Body of pancreas (tissue), 4 donors: Measurements from ENCODE around the gene IQSEC1. TPM values are rescaled to one million over a fixed set of nuclear protein-coding genes. Genes with fewer than 3 reads are reported as not detected.
"Not testable (repeated sequence)": the region's sequence is repeated elsewhere in the genome, so short reads cannot be mapped to it uniquely, and the experiment has no call there.

ENCODE experiments used
- ATAC-seq: fragments of 150-250 bp; one replicate; pipeline ENCODE4 v1.9.1; 2016
- DNase-seq, 4 donors: peaks; one replicate each; pipeline ENCODE4 v3.0.0-alpha.2; 2019
- H3K27ac ChIP-seq, 4 donors: fragments of 200-600 bp; sonication (generic); 1 replicate in 3 of 4; 2 replicates in 1 of 4; pipeline versions ENCODE4 v1.5.1 to v1.6.1; 2016 to 2019; ENCODE audit warnings: mild to moderate bottlenecking in 1 of 4, mixed read lengths in 1 of 4, moderate library complexity in 1 of 4
- H3K27me3 ChIP-seq, 2 donors: fragments of 200-600 bp; sonication (generic); one replicate each; pipeline ENCODE4 v1.6.0; 2016; ENCODE audit warnings: mild to moderate bottlenecking in 1 of 2
- H3K36me3 ChIP-seq, 2 donors: fragments of 200-600 bp; sonication (generic); replicated peaks in 1 of 2; 2 replicates each; pipeline ENCODE4 v1.5.1; 2016; ENCODE audit warnings: low read depth in 2 of 2; ENCODE audit not compliant: insufficient read depth in 1 of 2
- H3K4me1 ChIP-seq: fragments of 200-600 bp; sonication (generic); one replicate; pipeline ENCODE4 v1.6.0; 2016
- H3K4me3 ChIP-seq, 2 donors: fragments of 200-600 bp; sonication (generic); 1 replicate in 1 of 2; 2 replicates in 1 of 2; pipeline ENCODE4 v1.5.1; 2016 to 2019
- H3K9me3 ChIP-seq, 3 donors: fragments of 200-600 bp; sonication (generic); 1 replicate in 2 of 3; 2 replicates in 1 of 3; pipeline ENCODE4 v1.5.1; 2016
- CTCF ChIP-seq, 7 experiments: fragments of 450-650 bp in 4 of 7; fragments of 200-600 bp in 3 of 7; sonication (generic) in 3 of 7; IDR thresholded peaks; one replicate each; pipeline ENCODE4 v1.5.1; 2016 to 2019; ENCODE audit warnings: antibody characterized with exemption in 7 of 7
- POLR2A ChIP-seq, 3 donors: fragments of 450-650 bp; IDR thresholded peaks; one replicate each; pipeline ENCODE4 v1.6.1; 2016; ENCODE audit warnings: antibody characterized with exemption in 3 of 3, mild to moderate bottlenecking in 2 of 3
- WGBS, 2 donors: methylation state at CpG; one replicate each; pipeline ENCODE4 v1.1.5; 2017; 5-methylcytosine and 5-hydroxymethylcytosine counted together
- intact Hi-C: fragments of 100-400 bp; cut with DNase I; formaldehyde crosslinking; loops from one replicate; pipeline ENCODE4 v1.15.1; 2023
- total RNA-seq, 2 donors: library from RNA; depleted of rRNA; stranded (reverse); fragments of >200 nt; gene quantifications; one replicate each; pipeline ENCODE4 v1.1.0, GENCODE V29; 2016

The IQSEC1 gene
- total RNA-seq, 2 donors from 2014 or later, result 29.6 to 42.2 TPM

- no peaks in the 10 kb centered on the region for H3K9me3 ChIP-seq
- 87 to 93% methylated on average over 29 to 33 of the region's 62 CpGs for WGBS, 2 donors
- TF ChIP-seq POLR2A (IDR thresholded peaks at IDR 0.05), result no peak
- TF ChIP-seq CTCF (IDR thresholded peaks at IDR 0.05), result no peak
Measured at GRCh38 chr3:12882336-12883310, 190.6 kb downstream of the IQSEC1 start.

GRCh38 chr3:12881858-12882257 lies 191.4 kb downstream of the IQSEC1 start:
- H3K9me3 ChIP-seq, intact Hi-C loops, H3K27ac ChIP-seq, H3K36me3 ChIP-seq, H3K4me3 ChIP-seq, ATAC-seq, DNase-seq, H3K27me3 ChIP-seq: not testable (repeated sequence)
- WGBS, 2 donors, result 91 to 92% methylated on average over 12 of the region's 12 CpGs
- H3K4me1 ChIP-seq, result peaks cover 13% of the 10 kb centered on the region

More at GRCh38 chr3:12882336-12883310, 190.6 kb downstream of the IQSEC1 start:
- H3K4me1 ChIP-seq, result peaks cover 13% of the 10 kb centered on the region
- ATAC-seq, result no peak
- no peak overlapping the region for H3K4me3 ChIP-seq
- intact Hi-C loops, result no loop called here
- no peaks in the 10 kb centered on the region for H3K27me3 ChIP-seq
- no peaks in the 10 kb centered on the region for H3K36me3 ChIP-seq
- no peak overlapping the region for H3K27ac ChIP-seq
- no peak for DNase-seq

GRCh38 chr3:12879191-12879815 lies 193.9 kb downstream of the IQSEC1 start:
- intact Hi-C loops, result no loop called here
- no peak for TF ChIP-seq CTCF (IDR thresholded peaks at IDR 0.05)
- TF ChIP-seq POLR2A (IDR thresholded peaks at IDR 0.05), result no peak
- peaks cover 21% of the 10 kb centered on the region for H3K4me1 ChIP-seq
- no peaks in the 10 kb centered on the region for H3K27me3 ChIP-seq
- 69 to 83% methylated on average over 5 of the region's 5 CpGs for WGBS, 2 donors
- H3K36me3 ChIP-seq, result no peaks in the 10 kb centered on the region
- no peak for ATAC-seq
- no peaks in the 10 kb centered on the region for H3K9me3 ChIP-seq
- DNase-seq, result no peak
- no peak overlapping the region for H3K27ac ChIP-seq
- H3K4me3 ChIP-seq, result no peak overlapping the region

GRCh38 chr3:12878758-12879157 lies 194.5 kb downstream of the IQSEC1 start:
- WGBS, 2 donors, result 17 to 22% methylated on average over 2 of the region's 2 CpGs

GRCh38 chr3:12878141-12878574 lies 195.1 kb downstream of the IQSEC1 start:
- WGBS, 2 donors, result 60% methylated on average over 2 of the region's 2 CpGs; no CpG with 5 or more reads in 1 of the 2 donors
- no peak overlapping the region for H3K4me3 ChIP-seq
- no peaks in the 10 kb centered on the region for H3K27me3 ChIP-seq
- TF ChIP-seq POLR2A (IDR thresholded peaks at IDR 0.05), result no peak
- no peak for TF ChIP-seq CTCF (IDR thresholded peaks at IDR 0.05)
- H3K36me3 ChIP-seq, result no peaks in the 10 kb centered on the region
- peaks cover 21% of the 10 kb centered on the region for H3K4me1 ChIP-seq
- DNase-seq (no peak), ATAC-seq (no peak)
- H3K27ac ChIP-seq, result no peak overlapping the region
- H3K9me3 ChIP-seq, result no peaks in the 10 kb centered on the region
- intact Hi-C loops, result no loop called here

More at GRCh38 chr3:12878758-12879157, 194.5 kb downstream of the IQSEC1 start:
- H3K27me3 ChIP-seq, DNase-seq, H3K36me3 ChIP-seq, H3K4me3 ChIP-seq, intact Hi-C loops, ATAC-seq, H3K27ac ChIP-seq, H3K9me3 ChIP-seq: not testable (repeated sequence)
- H3K4me1 ChIP-seq, result peaks cover 21% of the 10 kb centered on the region
